Measurements from ENCODE around the gene SLAMF1.

- TF ChIP-seq, protein P1, sequence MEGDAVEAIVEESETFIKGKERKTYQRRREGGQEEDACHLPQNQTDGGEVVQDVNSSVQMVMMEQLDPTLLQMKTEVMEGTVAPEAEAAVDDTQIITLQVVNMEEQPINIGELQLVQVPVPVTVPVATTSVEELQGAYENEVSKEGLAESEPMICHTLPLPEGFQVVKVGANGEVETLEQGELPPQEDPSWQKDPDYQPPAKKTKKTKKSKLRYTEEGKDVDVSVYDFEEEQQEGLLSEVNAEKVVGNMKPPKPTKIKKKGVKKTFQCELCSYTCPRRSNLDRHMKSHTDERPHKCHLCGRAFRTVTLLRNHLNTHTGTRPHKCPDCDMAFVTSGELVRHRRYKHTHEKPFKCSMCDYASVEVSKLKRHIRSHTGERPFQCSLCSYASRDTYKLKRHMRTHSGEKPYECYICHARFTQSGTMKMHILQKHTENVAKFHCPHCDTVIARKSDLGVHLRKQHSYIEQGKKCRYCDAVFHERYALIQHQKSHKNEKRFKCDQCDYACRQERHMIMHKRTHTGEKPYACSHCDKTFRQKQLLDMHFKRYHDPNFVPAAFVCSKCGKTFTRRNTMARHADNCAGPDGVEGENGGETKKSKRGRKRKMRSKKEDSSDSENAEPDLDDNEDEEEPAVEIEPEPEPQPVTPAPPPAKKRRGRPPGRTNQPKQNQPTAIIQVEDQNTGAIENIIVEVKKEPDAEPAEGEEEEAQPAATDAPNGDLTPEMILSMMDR (IDR thresholded peaks at IDR 0.05; ENCODE audit: insufficient read depth, low read length, poor library complexity, severe bottlenecking): no peak
- TF ChIP-seq EZH2phosphoT487 (conservative IDR thresholded peaks at IDR 0.05; ENCODE audit: low read length): no peak
These were observed 79.5 kb downstream of the SLAMF1 start for GRCh38 chr1:160567341-160567740.
